ENCODE measurements around the gene DNAH11.

DNAH11 gene

GRCh38 chr7:21749378-21749777 lies 206.5 kb downstream of the DNAH11 start:
- Histone ChIP-seq H3K27me3 (ENCODE audit: insufficient read depth, poor library complexity, severe bottlenecking) (no peaks in the 10 kb centered on the region), H3K4me3 (replicated peaks; ENCODE audit: insufficient read depth, low read length) (no peak overlapping the region), H3K27ac (replicated peaks) (no peak overlapping the region)
- TF ChIP-seq CTCF (IDR thresholded peaks at IDR 0.05; ENCODE audit: insufficient read depth, low read length): no peak
- TF ChIP-seq GABPA (IDR thresholded peaks at IDR 0.05; ENCODE audit: low read depth): no peak
- no peak for TF ChIP-seq POLR2AphosphoS5 (IDR thresholded peaks at IDR 0.05; ENCODE audit: low read depth)
- no peak for TF ChIP-seq REST (IDR thresholded peaks at IDR 0.05; ENCODE audit: insufficient replicate concordance, low read depth)
- no peak for TF ChIP-seq SPI1 (IDR thresholded peaks at IDR 0.05; ENCODE audit: borderline replicate concordance, low read depth)
- DNase-seq (ENCODE audit: low read depth in 1 of 2, low spot score in 1 of 2): no peak

DNA sequence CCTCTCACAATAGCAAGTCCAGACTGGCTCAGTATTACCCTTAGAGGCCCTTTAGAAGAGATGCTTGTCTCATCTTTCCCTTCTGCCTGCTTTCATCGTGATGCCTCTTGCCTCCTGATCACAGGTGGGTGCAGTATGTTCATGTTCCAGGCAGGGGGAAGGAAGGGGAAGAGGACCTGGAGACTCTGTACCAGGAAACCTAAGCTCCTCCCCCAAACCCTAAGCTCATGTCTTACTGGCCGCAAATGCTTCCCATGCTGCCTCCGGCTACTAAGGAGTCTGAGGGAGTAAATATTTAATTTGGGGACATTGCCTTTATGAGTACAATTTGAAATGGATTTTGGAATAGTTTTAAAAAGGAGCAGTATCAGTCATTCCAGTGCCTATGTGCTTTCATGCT lies 210.2 kb downstream of the DNAH11 start:
- no peaks in the 10 kb centered on the region for H3K27me3 ChIP-seq (ENCODE audit: insufficient read depth, poor library complexity, severe bottlenecking)
- DNase-seq (ENCODE audit: low read depth in 1 of 2, low spot score in 1 of 2): no peak
- no peak overlapping the region for H3K27ac ChIP-seq (replicated peaks)
- H3K4me3 ChIP-seq (replicated peaks; ENCODE audit: insufficient read depth, low read length): no peak overlapping the region
- no peak for TF ChIP-seq GABPA (IDR thresholded peaks at IDR 0.05; ENCODE audit: low read depth)
- TF ChIP-seq CTCF (IDR thresholded peaks at IDR 0.05; ENCODE audit: insufficient read depth, low read length): no peak
- TF ChIP-seq SPI1 (IDR thresholded peaks at IDR 0.05; ENCODE audit: borderline replicate concordance, low read depth): no peak
- no peak for TF ChIP-seq REST (IDR thresholded peaks at IDR 0.05; ENCODE audit: insufficient replicate concordance, low read depth)
- no peak for TF ChIP-seq POLR2AphosphoS5 (IDR thresholded peaks at IDR 0.05; ENCODE audit: low read depth)

GRCh38 chr7:21754963-21755362 lies 212.1 kb downstream of the DNAH11 start:
- Histone ChIP-seq H3K27me3 (ENCODE audit: insufficient read depth, poor library complexity, severe bottlenecking) (no peaks in the 10 kb centered on the region), H3K27ac (replicated peaks) (no peak overlapping the region), H3K4me3 (replicated peaks; ENCODE audit: insufficient read depth, low read length) (no peak overlapping the region)
- DNase-seq (ENCODE audit: low read depth in 1 of 2, low spot score in 1 of 2): no peak
- TF ChIP-seq POLR2AphosphoS5 (IDR thresholded peaks at IDR 0.05; ENCODE audit: low read depth) (no peak), GABPA (IDR thresholded peaks at IDR 0.05; ENCODE audit: low read depth) (no peak), CTCF (IDR thresholded peaks at IDR 0.05; ENCODE audit: insufficient read depth, low read length) (no peak), REST (IDR thresholded peaks at IDR 0.05; ENCODE audit: insufficient replicate concordance, low read depth) (no peak), SPI1 (IDR thresholded peaks at IDR 0.05; ENCODE audit: borderline replicate concordance, low read depth) (no peak)
